Naive thymus-derived CD4-positive, alpha-beta T cell (primary cell): Measurements from ENCODE around the gene SHOX. TPM values are rescaled to one million over a fixed set of nuclear protein-coding genes. Genes with fewer than 3 reads are reported as not detected.

ENCODE experiments used
- ATAC-seq: fragments of 150-1000 bp; cut with Tn5 transposase; 2 replicates; pipeline ENCODE4 v1.10.0; 2021; ENCODE audit warnings: mild to moderate bottlenecking, moderate library complexity
- CTCF ChIA-PET: fragments of 350-600 bp; sonication (Branson Sonifier 250); formaldehyde crosslinking; loops from one replicate; lab custom pipeline; 2021; ENCODE audit warnings: antibody characterized with exemption; lab: Charles Lee
- POLR2A ChIA-PET: fragments of 350-600 bp; sonication (Branson Sonifier 250); formaldehyde crosslinking; loops from one replicate; lab custom pipeline; 2021; ENCODE audit warnings: antibody characterized with exemption, inconsistent platforms; lab: Charles Lee
- DNase-seq, 9 donors: peaks; one replicate each; pipeline versions ENCODE4 v3.0.0 to v3.0.0-alpha.2; 2020 to 2022; ENCODE audit warnings: mixed read lengths in 1 of 9
- H3K27ac ChIP-seq: one replicate; pipeline ENCODE4 v1.7.0; 2013; ENCODE audit warnings: mild to moderate bottlenecking, low read depth, low read length, moderate library complexity
- H3K27me3 ChIP-seq, 2 donors: one replicate each; pipeline ENCODE4 v1.7.0; 2013; ENCODE audit warnings: low read length in 2 of 2, mild to moderate bottlenecking in 2 of 2, moderate library complexity in 2 of 2; ENCODE audit not compliant: control insufficient read depth in 2 of 2, insufficient read depth in 2 of 2
- H3K36me3 ChIP-seq, 3 experiments: 1 replicate in 2 of 3; 2 replicates in 1 of 3; pipeline ENCODE4 v1.7.0; 2013; ENCODE audit warnings: low read length in 3 of 3, mild to moderate bottlenecking in 3 of 3, moderate library complexity in 1 of 3; ENCODE audit not compliant: insufficient read depth in 3 of 3, control insufficient read depth in 2 of 3
- H3K4me1 ChIP-seq, 2 donors: one replicate each; pipeline ENCODE4 v1.7.0; 2013; ENCODE audit warnings: low read length in 2 of 2, mild to moderate bottlenecking in 2 of 2, moderate library complexity in 1 of 2; ENCODE audit not compliant: control insufficient read depth in 2 of 2, insufficient read depth in 2 of 2
- H3K4me3 ChIP-seq: 2 replicates; pipeline ENCODE4 v1.7.0; 2013; ENCODE audit warnings: mild to moderate bottlenecking, low read length
- H3K9me3 ChIP-seq, 3 experiments: 1 replicate in 2 of 3; 2 replicates in 1 of 3; pipeline ENCODE4 v1.7.0; 2013; ENCODE audit warnings: low read length in 3 of 3; ENCODE audit not compliant: control insufficient read depth in 2 of 3
- H3K27ac Mint-ChIP-seq, 9 donors: one replicate each; pipeline ENCODE4 v1.8.0; 2020 to 2022; ENCODE audit warnings: mixed read lengths in 9 of 9, mild to moderate bottlenecking in 8 of 9, moderate library complexity in 5 of 9, inconsistent platforms in 2 of 9
- H3K27me3 Mint-ChIP-seq, 5 donors: one replicate each; pipeline ENCODE4 v1.8.0; 2021 to 2022; ENCODE audit warnings: mixed read lengths in 5 of 5, mild to moderate bottlenecking in 1 of 5
- H3K36me3 Mint-ChIP-seq, 5 donors: one replicate each; pipeline ENCODE4 v1.8.0; 2020 to 2022; ENCODE audit warnings: mixed read lengths in 5 of 5, mild to moderate bottlenecking in 3 of 5, inconsistent platforms in 1 of 5
- H3K4me1 Mint-ChIP-seq, 7 donors: one replicate each; pipeline ENCODE4 v1.8.0; 2020 to 2022; ENCODE audit warnings: mixed read lengths in 7 of 7, mild to moderate bottlenecking in 3 of 7, inconsistent platforms in 1 of 7
- H3K4me3 Mint-ChIP-seq, 10 donors: one replicate each; pipeline ENCODE4 v1.8.0; 2020 to 2022; ENCODE audit warnings: mild to moderate bottlenecking in 10 of 10, mixed read lengths in 10 of 10, moderate library complexity in 6 of 10, inconsistent platforms in 2 of 10
- H3K9me3 Mint-ChIP-seq, 11 donors: one replicate each; pipeline ENCODE4 v1.8.0; 2020 to 2022; ENCODE audit warnings: mixed read lengths in 11 of 11, mild to moderate bottlenecking in 4 of 11, inconsistent platforms in 1 of 11, moderate library complexity in 1 of 11
- intact Hi-C, 2 donors: fragments of 100-400 bp; cut with micrococcal nuclease; formaldehyde crosslinking; loops; one replicate each; pipeline ENCODE4 v1.15.1; 2023
- polyA plus RNA-seq, 2 donors: library from polyadenylated mRNA; unstranded; fragments of 300-500 nt; fragmentation: Illumina TruSeq; gene quantifications; one replicate each; pipeline ENCODE4 v1.2.3, GENCODE V29; 2021
- total RNA-seq, 6 experiments: library from RNA in 5 of 6; stranded (reverse) in 5 of 6; gene quantifications; 1 replicate in 5 of 6; 2 replicates in 1 of 6; pipeline ENCODE4 v1.2.3 and lab custom pipeline; 2021 to 2026

The SHOX gene
- total RNA-seq (not detected), polyA plus RNA-seq (not detected), total RNA-seq (lab: John Stamatoyannopoulos, UW) (not detected)

- POLR2A ChIA-PET, result no interaction called here
- ATAC-seq, result no peak
- H3K27ac ChIP-seq, result no peak within 1 kb of the TSS
- peaks cover 0 to 11% (median 5%) of the 10 kb centered on the region in 5 donors for H3K36me3 Mint-ChIP-seq
- H3K4me3 ChIP-seq, result no peak within 1 kb of the TSS
- no peaks in the 10 kb centered on the region for H3K9me3 ChIP-seq
- peaks cover 0 to 3% of the 10 kb centered on the region in 2 donors for H3K27me3 ChIP-seq
- no peak for DNase-seq
- no peaks in the 10 kb centered on the region for H3K36me3 ChIP-seq
- peak within 1 kb of the TSS in 1 of 10 donors; percentile 47 for H3K4me3 Mint-ChIP-seq
- H3K9me3 Mint-ChIP-seq, result peaks cover 0 to 20% (median 7%) of the 10 kb centered on the region in 11 donors
- H3K27ac Mint-ChIP-seq, result peak within 1 kb of the TSS in 1 of 9 donors; percentile 63
- no peaks in the 10 kb centered on the region for H3K4me1 ChIP-seq
- intact Hi-C loops, result no loop called here
- CTCF ChIA-PET, result no interaction called here
- H3K27me3 Mint-ChIP-seq, result peaks cover 67 to 81% (median 79%) of the 10 kb centered on the region in 5 donors
- H3K4me1 Mint-ChIP-seq, result peaks cover 0 to 28% (median 16%) of the 10 kb centered on the region in 7 donors
Measured at GRCh38 chrX:630612-631496, at the start of gene SHOX. Gene SHOX, plus strand, starts transcription at chrX:630791. Its CDS starts 107 bp downstream, at chrX:630898.

GRCh38 chrX:581066-581465, 49.5 kb upstream of the SHOX start:
- ChIA-PET POLR2A (no interaction called here), CTCF (no interaction called here)
- intact Hi-C loops, result no loop called here

GRCh38 chrX:581720-582298, 48.8 kb upstream of the SHOX start:
- H3K27ac Mint-ChIP-seq, result no peak overlapping the region
- ChIA-PET POLR2A (no interaction called here), CTCF (no interaction called here)
- Histone ChIP-seq H3K9me3 (no peaks in the 10 kb centered on the region), H3K36me3 (no peaks in the 10 kb centered on the region), H3K27me3 (no peaks in the 10 kb centered on the region), H3K27ac (no peak overlapping the region), H3K4me3 (no peak overlapping the region), H3K4me1 (no peaks in the 10 kb centered on the region)
- no peak for DNase-seq
- peaks cover 0 to 35% (median 15%) of the 10 kb centered on the region in 5 donors for H3K27me3 Mint-ChIP-seq
- peaks cover 0 to 8% (median 0%) of the 10 kb centered on the region in 5 donors for H3K36me3 Mint-ChIP-seq
- peaks cover under 1 to 27% (median 11%) of the 10 kb centered on the region in 11 donors for H3K9me3 Mint-ChIP-seq
- intact Hi-C loops, result no loop called here
- H3K4me1 Mint-ChIP-seq, result no peaks in the 10 kb centered on the region
- no peak for ATAC-seq
- no peak overlapping the region for H3K4me3 Mint-ChIP-seq

More at GRCh38 chrX:581066-581465, 49.5 kb upstream of the SHOX start:
- H3K4me1 ChIP-seq, result no peaks in the 10 kb centered on the region
- no peak overlapping the region for H3K4me3 ChIP-seq
- H3K4me3 Mint-ChIP-seq, result no peak overlapping the region
- H3K36me3 ChIP-seq, result no peaks in the 10 kb centered on the region
- H3K4me1 Mint-ChIP-seq, result no peaks in the 10 kb centered on the region
- peaks cover 0 to 35% (median 15%) of the 10 kb centered on the region in 5 donors for H3K27me3 Mint-ChIP-seq
- ATAC-seq, result no peak
- no peaks in the 10 kb centered on the region for H3K27me3 ChIP-seq
- H3K36me3 Mint-ChIP-seq, result peaks cover 0 to 8% (median 0%) of the 10 kb centered on the region in 5 donors
- peaks cover 0 to 4% (median 0%) of the 10 kb centered on the region in 3 experiments for H3K9me3 ChIP-seq
- H3K9me3 Mint-ChIP-seq, result peaks cover 4 to 27% (median 12%) of the 10 kb centered on the region in 11 donors
- DNase-seq, result no peak
- H3K27ac Mint-ChIP-seq, result no peak overlapping the region
- no peak overlapping the region for H3K27ac ChIP-seq

GRCh38 chrX:584572-584971, 46.0 kb upstream of the SHOX start:
- POLR2A ChIA-PET, result no interaction called here
- H3K4me1 ChIP-seq, result no peaks in the 10 kb centered on the region
- H3K27me3 ChIP-seq, result no peaks in the 10 kb centered on the region
- no peak overlapping the region for H3K27ac ChIP-seq
- no peak overlapping the region for H3K4me3 ChIP-seq
- Mint-ChIP-seq H3K4me1 (no peaks in the 10 kb centered on the region), H3K9me3 (peaks cover 0 to 15% (median 3%) of the 10 kb centered on the region in 11 donors), H3K36me3 (peaks cover 0 to 8% (median 0%) of the 10 kb centered on the region in 5 donors), H3K27me3 (peaks cover 0 to 15% (median 5%) of the 10 kb centered on the region in 5 donors), H3K4me3 (no peak overlapping the region), H3K27ac (no peak overlapping the region)
- intact Hi-C loops, result no loop called here
- no peak for ATAC-seq
- CTCF ChIA-PET, result no interaction called here
- no peaks in the 10 kb centered on the region for H3K9me3 ChIP-seq
- no peaks in the 10 kb centered on the region for H3K36me3 ChIP-seq
- DNase-seq, result no peak

- Mint-ChIP-seq H3K27ac (peak overlapping the region in 1 of 9 donors; percentile 32), H3K36me3 (peaks cover 0 to 8% (median 0%) of the 10 kb centered on the region in 5 donors), H3K4me3 (no peak overlapping the region), H3K27me3 (peaks cover 0 to 15% (median 5%) of the 10 kb centered on the region in 5 donors), H3K9me3 (peaks cover 0 to 15% (median 3%) of the 10 kb centered on the region in 11 donors), H3K4me1 (no peaks in the 10 kb centered on the region)
- no peak overlapping the region for H3K4me3 ChIP-seq
- POLR2A ChIA-PET, result no interaction called here
- H3K4me1 ChIP-seq, result no peaks in the 10 kb centered on the region
- CTCF ChIA-PET, result no interaction called here
- H3K27me3 ChIP-seq, result no peaks in the 10 kb centered on the region
- no peaks in the 10 kb centered on the region for H3K9me3 ChIP-seq
- H3K27ac ChIP-seq, result no peak overlapping the region
- intact Hi-C loops, result no loop called here
- ATAC-seq (no peak), DNase-seq (no peak)
- no peaks in the 10 kb centered on the region for H3K36me3 ChIP-seq
Measured at GRCh38 chrX:585115-585808, 45.3 kb upstream of the SHOX start.

GRCh38 chrX:586351-586750, 44.2 kb upstream of the SHOX start:
- Mint-ChIP-seq H3K27ac (no peak overlapping the region), H3K4me1 (no peaks in the 10 kb centered on the region), H3K27me3 (peaks cover 0 to 10% (median 1%) of the 10 kb centered on the region in 5 donors), H3K9me3 (peaks cover 0 to 10% (median 0%) of the 10 kb centered on the region in 11 donors), H3K36me3 (peaks cover 0 to 3% (median 0%) of the 10 kb centered on the region in 5 donors), H3K4me3 (no peak overlapping the region)
- Histone ChIP-seq H3K9me3 (no peaks in the 10 kb centered on the region), H3K36me3 (no peaks in the 10 kb centered on the region), H3K4me1 (no peaks in the 10 kb centered on the region), H3K27ac (no peak overlapping the region), H3K27me3 (no peaks in the 10 kb centered on the region), H3K4me3 (no peak overlapping the region)
- DNase-seq (no peak), ATAC-seq (no peak)
- CTCF ChIA-PET, result no interaction called here
- intact Hi-C loops, result no loop called here
- POLR2A ChIA-PET, result no interaction called here
